DND-41 (cell line): ENCODE data around the gene BCAS3.

Experiments
- ATAC-seq: fragments of 200-7000 bp; cut with Tn5 transposase; 3 replicates; pipeline ENCODE4 v1.9.1; 2021; ENCODE audit warnings: low read depth; ENCODE audit not compliant: insufficient read depth
- DNase-seq: peaks from one replicate; pipeline ENCODE4 v3.0.0-alpha.2; 2020
- H2AFZ ChIP-seq: 2 replicates; pipeline ENCODE4 v1.6.0; 2012; ENCODE audit warnings: low read depth, low read length
- H3K27ac ChIP-seq: 2 replicates; pipeline ENCODE4 v1.5.1; 2012; ENCODE audit warnings: low read length, inconsistent platforms
- H3K27me3 ChIP-seq: fragments of 200-600 bp; sonication (generic); 2 replicates; pipeline ENCODE4 v1.6.0; 2012; ENCODE audit warnings: low read length, mild to moderate bottlenecking, inconsistent platforms; ENCODE audit not compliant: insufficient read depth, poor library complexity
- H3K36me3 ChIP-seq: 2 replicates; pipeline ENCODE4 v1.5.1; 2012; ENCODE audit warnings: low read length, inconsistent platforms; ENCODE audit not compliant: insufficient read depth
- H3K4me1 ChIP-seq: 2 replicates; pipeline ENCODE4 v1.5.1; 2012; ENCODE audit warnings: mild to moderate bottlenecking, low read length; ENCODE audit not compliant: insufficient read depth
- H3K4me2 ChIP-seq: 2 replicates; pipeline ENCODE4 v1.6.0; 2012; ENCODE audit warnings: mild to moderate bottlenecking, moderate library complexity, low read length, inconsistent platforms; ENCODE audit not compliant: insufficient read depth
- H3K4me3 ChIP-seq, 2 experiments: fragments of 200-600 bp in 1 of 2; shearing (Covaris generic) in 1 of 2; 2 replicates each; pipeline ENCODE4 v1.5.1; 2012 to 2016; ENCODE audit warnings: inconsistent platforms in 2 of 2, low read length in 2 of 2, mild to moderate bottlenecking in 2 of 2, low read depth in 1 of 2, moderate library complexity in 1 of 2
- H3K79me2 ChIP-seq: 2 replicates; pipeline ENCODE4 v1.6.0; 2012; ENCODE audit warnings: low read length, inconsistent platforms; ENCODE audit not compliant: insufficient read depth
- H3K9ac ChIP-seq: 2 replicates; pipeline ENCODE4 v1.6.0; 2012; ENCODE audit warnings: low read depth, mild to moderate bottlenecking, inconsistent platforms, low read length, moderate library complexity
- H3K9me3 ChIP-seq: 2 replicates; pipeline ENCODE4 v1.5.1; 2012; ENCODE audit warnings: low read length, moderate library complexity, mild to moderate bottlenecking, inconsistent platforms; ENCODE audit not compliant: insufficient read depth, severe bottlenecking
- H4K20me1 ChIP-seq: 2 replicates; pipeline ENCODE4 v1.6.0; 2012; ENCODE audit warnings: low read length; ENCODE audit not compliant: insufficient read depth
- EZH2 ChIP-seq: IDR thresholded peaks from 3 replicates; pipeline ENCODE4 v1.6.1; 2012; ENCODE audit warnings: borderline replicate concordance, low read depth, mild to moderate bottlenecking, moderate library complexity, low read length, inconsistent platforms; ENCODE audit not compliant: severe bottlenecking
- TF ChIP-seq, protein P1 (sequence below): IDR thresholded peaks from 2 replicates; pipeline ENCODE4 v1.5.1; 2012; ENCODE audit warnings: borderline replicate concordance, low read length, moderate library complexity, mild to moderate bottlenecking; ENCODE audit not compliant: poor library complexity, severe bottlenecking; ENCODE audit errors: extremely low read depth

BCAS3 gene

DNA sequence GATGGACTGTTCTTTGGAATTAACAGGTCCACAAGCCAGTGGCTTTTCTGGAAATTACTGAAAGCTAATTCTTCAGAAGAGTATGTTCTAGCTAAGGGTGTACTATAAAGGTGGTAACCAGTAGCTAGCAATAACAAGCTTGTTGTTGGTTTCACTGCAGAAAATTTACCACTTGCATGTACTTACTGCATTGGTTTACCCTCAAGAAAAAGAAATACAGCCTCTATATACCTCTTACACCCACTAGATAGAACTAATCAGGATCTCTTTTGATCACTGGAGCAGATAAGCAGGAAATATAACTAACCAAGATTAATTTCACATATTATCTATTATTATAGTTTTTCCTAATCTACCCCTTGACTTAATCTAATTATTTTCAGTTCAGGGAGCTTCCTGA is 537.1 kb downstream of the BCAS3 start:
- Histone ChIP-seq H3K36me3 (no peaks in the 10 kb centered on the region), H3K4me2 (no peak overlapping the region), H3K9me3 (no peaks in the 10 kb centered on the region), H4K20me1 (no peaks in the 10 kb centered on the region), H3K4me3 (no peak overlapping the region), H3K27me3 (no peaks in the 10 kb centered on the region), H3K4me1 (no peaks in the 10 kb centered on the region), H3K9ac (no peak overlapping the region), H3K27ac (no peak overlapping the region), H3K79me2 (no peaks in the 10 kb centered on the region), H2AFZ (no peak overlapping the region)
- DNase-seq (no peak), ATAC-seq (no peak)
- TF ChIP-seq, protein P1, sequence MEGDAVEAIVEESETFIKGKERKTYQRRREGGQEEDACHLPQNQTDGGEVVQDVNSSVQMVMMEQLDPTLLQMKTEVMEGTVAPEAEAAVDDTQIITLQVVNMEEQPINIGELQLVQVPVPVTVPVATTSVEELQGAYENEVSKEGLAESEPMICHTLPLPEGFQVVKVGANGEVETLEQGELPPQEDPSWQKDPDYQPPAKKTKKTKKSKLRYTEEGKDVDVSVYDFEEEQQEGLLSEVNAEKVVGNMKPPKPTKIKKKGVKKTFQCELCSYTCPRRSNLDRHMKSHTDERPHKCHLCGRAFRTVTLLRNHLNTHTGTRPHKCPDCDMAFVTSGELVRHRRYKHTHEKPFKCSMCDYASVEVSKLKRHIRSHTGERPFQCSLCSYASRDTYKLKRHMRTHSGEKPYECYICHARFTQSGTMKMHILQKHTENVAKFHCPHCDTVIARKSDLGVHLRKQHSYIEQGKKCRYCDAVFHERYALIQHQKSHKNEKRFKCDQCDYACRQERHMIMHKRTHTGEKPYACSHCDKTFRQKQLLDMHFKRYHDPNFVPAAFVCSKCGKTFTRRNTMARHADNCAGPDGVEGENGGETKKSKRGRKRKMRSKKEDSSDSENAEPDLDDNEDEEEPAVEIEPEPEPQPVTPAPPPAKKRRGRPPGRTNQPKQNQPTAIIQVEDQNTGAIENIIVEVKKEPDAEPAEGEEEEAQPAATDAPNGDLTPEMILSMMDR = no peak
- no peak for TF ChIP-seq EZH2

DNA sequence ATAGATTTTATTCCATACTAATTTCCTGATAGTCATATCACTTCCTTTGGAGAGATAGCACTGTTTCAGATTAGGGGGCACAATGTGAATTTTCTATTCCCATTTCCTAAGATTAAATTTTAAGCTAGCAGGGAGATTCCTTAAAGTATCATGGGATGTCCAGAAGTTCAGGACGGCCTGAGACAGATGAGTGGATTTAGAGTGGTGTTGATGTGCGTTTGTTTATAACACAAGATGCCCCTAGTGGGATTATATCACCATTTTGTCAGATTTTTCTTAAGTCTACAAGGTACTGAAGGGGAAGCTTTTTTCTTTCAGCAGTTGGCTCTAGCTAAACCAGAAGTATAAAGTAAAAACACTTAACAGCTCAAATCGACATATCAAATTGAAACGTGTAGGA is 538.4 kb downstream of the BCAS3 start:
- ATAC-seq (no peak), DNase-seq (no peak)
- no peak overlapping the region for H2AFZ ChIP-seq
- H3K9me3 ChIP-seq = no peaks in the 10 kb centered on the region
- H3K4me1 ChIP-seq = peaks cover 9% of the 10 kb centered on the region
- H3K4me2 ChIP-seq = no peak overlapping the region
- no peak overlapping the region for H3K4me3 ChIP-seq
- no peak overlapping the region for H3K9ac ChIP-seq
- no peaks in the 10 kb centered on the region for H3K79me2 ChIP-seq
- H3K27me3 ChIP-seq = no peaks in the 10 kb centered on the region
- H3K36me3 ChIP-seq = no peaks in the 10 kb centered on the region
- no peaks in the 10 kb centered on the region for H4K20me1 ChIP-seq
- TF ChIP-seq, protein P1 = no peak
- no peak for TF ChIP-seq EZH2
- H3K27ac ChIP-seq = no peak overlapping the region

DNA sequence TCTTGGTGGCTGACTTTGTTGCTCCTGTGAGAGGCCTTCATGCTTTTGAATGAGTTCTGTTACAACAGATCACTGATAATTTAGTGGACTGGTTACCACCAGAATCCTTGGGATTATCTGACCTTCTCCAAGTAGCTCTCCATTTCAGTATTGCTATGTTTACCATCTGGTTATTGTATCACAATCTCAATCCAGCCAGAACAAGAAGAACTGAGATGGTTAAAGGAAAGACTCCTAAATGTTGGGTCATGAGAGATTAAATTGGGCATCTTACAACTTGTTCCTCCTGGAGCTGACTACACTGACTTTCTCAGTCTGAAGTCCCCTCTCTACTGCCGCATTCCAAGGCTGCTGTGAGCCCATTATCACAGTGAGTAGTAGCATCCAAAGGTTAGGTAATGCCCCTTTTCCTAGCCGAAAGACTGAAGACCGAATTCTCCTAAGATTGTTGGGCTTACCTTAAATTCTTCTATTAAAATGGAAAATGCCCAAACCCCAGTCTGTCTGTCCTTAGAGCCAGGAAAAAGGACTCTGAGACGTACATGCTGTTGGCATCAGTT is 540.3 kb downstream of the BCAS3 start:
- ATAC-seq (no peak), DNase-seq (no peak)
- H3K27ac ChIP-seq = no peak overlapping the region
- no peak overlapping the region for H3K4me2 ChIP-seq
- H4K20me1 ChIP-seq = no peaks in the 10 kb centered on the region; the same call in 1 of the 2 replicates
- H3K27me3 ChIP-seq = no peaks in the 10 kb centered on the region
- peaks cover 28% of the 10 kb centered on the region for H3K4me1 ChIP-seq
- H3K9me3 ChIP-seq = no peaks in the 10 kb centered on the region
- TF ChIP-seq EZH2 = no peak
- TF ChIP-seq, protein P1 = no peak
- H3K4me3 ChIP-seq = no peak overlapping the region
- no peaks in the 10 kb centered on the region for H3K36me3 ChIP-seq
- no peak overlapping the region for H3K9ac ChIP-seq
- no peak overlapping the region for H2AFZ ChIP-seq
- no peaks in the 10 kb centered on the region for H3K79me2 ChIP-seq

DNA sequence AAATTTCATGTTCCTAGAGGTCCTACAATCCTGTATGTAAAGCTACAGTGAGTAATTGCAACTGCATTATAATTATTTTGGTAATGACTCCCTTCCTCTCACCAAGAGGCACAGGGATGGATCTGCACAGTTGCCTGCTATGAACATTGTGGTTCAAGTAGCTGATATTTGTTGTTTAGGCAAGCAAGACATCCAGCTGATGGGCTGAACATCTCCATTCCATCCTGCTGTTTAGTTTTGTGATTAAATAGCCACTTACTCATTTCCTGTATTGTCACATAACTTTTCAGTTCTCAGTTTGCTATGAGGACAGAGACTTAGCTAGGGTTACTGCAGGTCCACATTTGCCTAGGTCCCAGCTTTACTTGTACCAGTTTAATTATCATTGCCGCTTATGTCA is 540.8 kb downstream of the BCAS3 start:
- Histone ChIP-seq H2AFZ (no peak overlapping the region), H3K4me1 (peaks cover 33% of the 10 kb centered on the region), H3K4me2 (no peak overlapping the region), H3K27ac (no peak overlapping the region), H3K9ac (no peak overlapping the region), H3K9me3 (no peaks in the 10 kb centered on the region), H3K36me3 (no peaks in the 10 kb centered on the region), H3K79me2 (no peaks in the 10 kb centered on the region), H4K20me1 (no peaks in the 10 kb centered on the region; the same call in 1 of the 2 replicates), H3K27me3 (no peaks in the 10 kb centered on the region), H3K4me3 (no peak overlapping the region)
- TF ChIP-seq, protein P1 = no peak
- no peak for TF ChIP-seq EZH2
- ATAC-seq (no peak), DNase-seq (no peak)
